Glomerular visceral epithelial cell (primary cell): Measurements from ENCODE around the gene C19orf38.
"Not testable (repeated sequence)": the region's sequence is repeated elsewhere in the genome, so short reads cannot be mapped to it uniquely, and the experiment has no call there.

ENCODE experiments used
- DNase-seq: peaks from one replicate; pipeline ENCODE4 v3.0.0-alpha.2; 2016; ENCODE audit errors: extremely low spot score

C19orf38 gene

DNA sequence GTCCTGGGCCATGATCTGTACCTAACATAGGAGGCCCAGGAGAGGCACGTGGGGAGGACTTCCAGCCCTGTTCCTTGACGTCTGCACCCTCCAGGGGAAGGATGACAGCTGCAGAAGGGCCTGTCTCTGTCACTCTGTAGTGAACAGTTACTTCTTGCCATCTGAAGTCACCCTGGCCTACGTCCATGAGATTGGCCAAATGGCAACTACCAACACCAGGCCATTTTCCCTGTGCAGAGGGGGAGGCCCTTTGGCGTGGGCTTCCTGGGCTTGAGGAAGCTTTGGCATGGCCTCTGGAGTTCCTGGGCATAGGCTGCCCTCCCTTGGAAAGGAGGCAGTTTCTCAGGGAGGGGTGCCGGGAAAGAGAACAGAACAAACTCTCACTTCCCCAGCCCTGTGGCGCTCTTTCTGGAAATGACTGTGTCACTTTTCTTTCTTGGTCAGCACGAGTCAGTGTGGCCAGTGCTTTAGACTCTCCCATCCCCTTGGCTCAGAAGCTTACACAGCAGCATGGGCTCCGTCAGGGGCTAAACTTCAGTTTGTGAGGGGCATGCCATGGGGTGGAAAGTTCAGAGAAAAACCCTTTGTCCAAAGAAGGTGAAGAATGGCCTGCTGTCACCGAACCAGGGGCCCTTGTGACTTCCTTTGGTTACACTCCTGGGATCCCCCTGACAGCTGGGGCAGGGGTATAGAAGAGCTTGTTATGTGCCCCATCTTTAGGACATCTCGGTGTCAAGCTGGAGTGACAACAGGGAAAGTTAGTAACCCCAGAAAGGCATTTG, 28.4 kb downstream of the C19orf38 start:
- DNase-seq: no peak

DNA sequence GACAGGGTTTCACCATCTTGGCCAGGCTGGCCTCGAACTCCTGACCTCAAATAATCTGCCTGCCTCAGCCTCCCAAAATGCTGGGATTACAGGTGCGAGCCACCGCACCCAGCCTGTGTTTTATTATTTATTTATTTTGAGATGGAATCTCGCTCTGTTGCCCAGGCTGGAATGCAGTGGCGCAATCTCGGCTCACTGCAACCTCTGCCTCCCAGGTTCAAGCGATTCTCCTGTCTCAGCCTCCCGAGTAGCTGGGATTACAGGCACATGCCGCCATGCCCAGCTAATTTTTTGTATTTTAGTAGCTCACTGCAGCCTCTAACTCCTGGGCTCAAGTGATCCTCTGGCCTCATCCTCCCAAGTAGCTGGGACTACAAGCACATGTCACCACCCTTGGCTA, 29.4 kb downstream of the C19orf38 start:
- not testable (repeated sequence) for DNase-seq

DNA sequence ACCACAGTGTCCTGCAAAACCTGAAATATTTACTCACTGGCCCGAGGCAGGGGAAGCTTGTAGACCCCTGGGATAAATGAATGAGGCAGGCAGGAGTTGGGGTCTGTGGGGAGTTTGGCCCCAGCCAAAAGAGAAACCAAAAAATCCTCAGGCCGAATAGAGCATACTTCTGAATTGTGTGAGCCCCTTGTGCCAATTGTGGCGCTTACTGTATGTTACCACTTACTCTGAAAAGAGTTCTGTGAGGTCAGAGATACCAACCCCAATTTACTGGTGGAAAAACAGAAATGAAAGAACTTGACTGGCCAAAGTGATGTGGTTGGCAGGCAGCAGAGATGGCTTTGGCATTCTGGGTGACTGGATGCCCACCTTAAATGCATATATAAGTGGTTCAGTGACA, 30.0 kb downstream of the C19orf38 start:
- no peak for DNase-seq

DNA sequence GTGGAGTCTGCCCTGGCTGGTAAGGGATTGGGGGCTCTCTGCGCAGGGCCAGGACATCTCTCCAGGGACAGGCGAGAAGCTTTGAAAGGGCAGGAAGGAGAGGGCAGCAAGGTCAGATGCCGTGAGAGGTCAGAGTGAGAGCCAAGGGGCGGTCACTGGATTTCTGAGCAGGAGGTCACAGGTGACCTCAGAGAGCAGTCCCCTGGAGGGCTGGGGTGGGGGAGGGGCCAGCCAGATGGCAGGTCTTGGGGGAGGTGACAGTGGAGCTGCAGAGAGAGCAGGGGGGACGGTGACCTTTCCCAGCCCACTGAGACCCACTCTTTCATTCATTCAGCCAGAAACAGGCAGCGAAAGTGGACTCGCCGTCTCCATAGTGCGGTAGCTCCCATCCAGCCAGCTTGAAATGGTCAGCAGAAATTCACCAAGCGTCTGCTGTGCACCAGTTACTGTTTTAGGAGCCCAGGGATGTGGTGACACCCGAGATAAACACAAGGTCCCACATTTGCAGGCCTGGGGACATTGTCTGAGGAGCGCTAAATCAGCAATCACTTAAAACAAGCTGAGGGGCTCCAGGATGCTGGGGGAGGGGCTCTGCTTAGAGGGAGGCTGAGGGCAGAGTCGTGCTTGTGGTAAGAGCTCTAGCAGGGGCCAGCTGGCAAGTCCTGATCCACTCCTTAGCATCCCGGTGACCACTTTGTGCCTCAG, 33.3 kb downstream of the C19orf38 start:
- DNase-seq: no peak

DNA sequence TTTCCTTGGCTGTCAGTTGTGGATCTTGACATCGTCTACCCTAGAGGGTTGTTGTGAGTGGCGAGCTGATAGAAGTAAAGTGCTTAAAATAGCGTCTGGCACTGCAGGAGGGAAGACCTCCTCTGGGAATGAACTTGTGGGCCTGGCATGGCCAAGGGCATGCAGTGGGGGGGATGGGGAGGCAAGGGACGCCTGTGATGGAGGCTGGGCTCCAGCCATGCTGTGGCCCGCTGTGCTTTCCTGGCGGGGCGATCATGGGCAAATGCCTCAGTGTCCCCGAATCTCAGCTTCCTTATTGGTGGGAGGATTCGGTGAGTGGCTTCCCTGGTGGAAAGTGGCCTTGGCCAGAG, 33.9 kb downstream of the C19orf38 start:
- no peak for DNase-seq

DNA sequence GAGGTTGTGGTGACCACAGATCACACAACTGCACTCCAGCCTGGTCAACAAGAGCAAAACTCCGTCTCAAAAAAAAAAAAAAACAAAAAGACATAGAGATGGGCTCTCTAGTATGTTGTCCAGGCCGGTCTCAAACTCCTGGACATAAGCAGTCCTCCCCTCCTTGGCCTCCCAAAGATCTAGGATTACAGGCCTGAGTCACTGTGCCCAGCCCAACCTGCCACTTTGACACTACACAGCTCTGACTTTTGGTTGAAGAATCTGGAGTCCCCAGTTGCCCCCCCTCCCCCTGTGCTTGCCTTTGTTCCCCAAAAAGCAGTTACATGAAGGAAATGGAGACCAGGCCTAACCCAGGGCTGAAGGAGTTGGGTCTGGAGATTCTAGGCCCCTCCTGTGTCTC, 36.1 kb downstream of the C19orf38 start:
- no peak for DNase-seq

DNA sequence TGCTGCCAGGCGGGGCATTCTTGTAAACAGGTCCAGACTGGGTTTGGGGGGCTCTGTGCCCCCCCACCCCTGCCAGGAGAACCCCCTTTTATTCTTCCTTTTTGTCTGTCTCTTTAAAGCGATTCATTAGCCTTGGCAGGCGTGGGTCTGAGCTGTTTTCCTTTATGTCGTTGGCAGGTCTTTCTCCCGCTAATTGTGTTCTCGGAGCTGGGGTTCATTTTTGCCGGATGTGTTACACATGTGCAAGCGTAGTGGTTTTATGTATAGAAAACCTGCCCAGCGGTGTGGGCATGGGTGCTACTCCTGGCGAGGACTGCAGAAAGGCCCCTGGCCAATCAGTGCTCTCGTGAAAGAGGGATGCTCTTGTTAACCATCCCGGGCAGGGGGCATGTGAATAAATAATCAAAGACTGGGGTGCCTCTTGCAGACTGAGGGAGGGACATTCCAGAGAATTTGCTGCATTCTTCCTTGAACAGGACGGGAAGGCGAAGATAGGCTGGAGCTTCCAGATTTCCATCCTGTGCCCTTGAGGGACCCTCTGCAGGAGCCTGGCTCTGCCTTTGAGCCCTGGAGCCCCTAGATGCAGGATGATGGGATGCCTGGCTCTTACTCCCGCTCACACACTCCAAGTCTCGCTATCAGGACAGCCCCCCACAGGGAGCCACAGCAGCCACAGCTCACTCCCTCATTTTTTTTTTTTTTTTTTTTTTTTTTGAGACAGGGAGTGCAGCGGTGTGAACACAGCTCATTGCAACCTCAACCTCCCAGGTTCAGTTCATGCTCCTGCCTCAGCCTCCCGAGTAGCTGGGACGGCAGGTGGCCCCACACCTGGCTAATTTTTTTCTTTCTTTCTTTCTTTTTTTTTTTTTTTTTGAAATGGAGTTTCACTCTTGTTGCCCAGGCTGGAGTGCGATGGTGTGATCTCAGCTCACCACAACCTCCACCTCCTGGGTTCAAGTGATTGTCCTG, 37.3 kb downstream of the C19orf38 start:
- DNase-seq: no peak

DNA sequence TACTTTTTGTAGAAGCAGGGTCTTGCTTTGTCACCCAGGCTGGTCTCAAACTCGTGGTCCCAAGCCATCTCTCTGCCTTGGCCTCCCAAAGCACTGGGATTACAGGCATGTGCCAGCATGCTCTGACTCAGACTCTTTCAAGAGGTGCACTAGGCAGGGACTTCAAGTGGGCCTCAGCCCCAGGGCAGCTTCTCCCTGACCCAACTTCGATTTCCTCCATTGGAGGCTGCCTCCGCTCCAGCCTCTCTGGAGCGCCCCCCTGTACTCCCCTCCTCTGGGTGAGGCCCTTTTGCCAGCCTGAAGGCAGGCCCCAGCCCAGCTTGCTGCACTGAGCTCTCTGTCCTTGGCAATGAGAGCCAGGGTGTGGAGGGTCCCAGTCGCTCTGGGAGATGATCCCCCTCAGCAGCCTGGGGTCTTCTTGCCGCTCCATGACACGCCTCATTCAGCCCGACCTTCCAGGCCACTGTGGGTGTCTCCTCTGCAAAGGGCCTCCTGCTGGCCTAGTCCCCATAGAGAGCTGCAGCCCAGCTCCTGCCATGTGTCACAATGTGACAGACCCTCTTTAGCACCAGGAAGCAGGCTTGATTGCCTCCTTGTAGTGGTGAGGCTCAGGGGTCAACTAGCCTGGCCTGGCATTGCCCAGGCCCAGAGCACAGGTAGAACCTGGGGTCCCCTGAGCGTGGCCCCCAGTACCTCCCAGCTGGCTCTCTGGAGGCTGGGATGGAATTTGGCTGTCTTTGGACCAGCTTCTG, 39.6 kb downstream of the C19orf38 start:
- DNase-seq: no peak

DNA sequence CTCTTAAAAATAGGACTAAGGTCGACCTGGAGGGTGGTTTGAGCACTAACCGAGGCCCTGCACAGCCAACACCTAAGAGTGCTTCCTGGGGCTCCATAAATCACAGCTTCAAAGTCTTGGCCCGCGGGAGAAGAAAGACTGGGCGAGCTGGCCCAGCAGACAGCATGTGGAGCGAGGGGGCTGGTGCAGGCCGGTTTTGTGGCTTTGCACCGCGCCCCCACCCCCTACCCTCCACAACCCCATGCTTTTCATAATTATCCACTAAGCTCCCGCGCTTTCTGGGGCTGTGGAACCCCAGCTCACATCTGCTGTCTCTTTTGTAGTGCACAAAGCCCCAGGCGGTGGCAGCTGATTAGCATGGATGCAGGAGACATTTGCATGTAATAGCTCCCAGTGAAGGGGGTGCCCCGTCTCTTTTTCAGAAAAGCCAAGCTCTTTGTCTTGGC, 40.2 kb downstream of the C19orf38 start:
- DNase-seq: no peak

DNA sequence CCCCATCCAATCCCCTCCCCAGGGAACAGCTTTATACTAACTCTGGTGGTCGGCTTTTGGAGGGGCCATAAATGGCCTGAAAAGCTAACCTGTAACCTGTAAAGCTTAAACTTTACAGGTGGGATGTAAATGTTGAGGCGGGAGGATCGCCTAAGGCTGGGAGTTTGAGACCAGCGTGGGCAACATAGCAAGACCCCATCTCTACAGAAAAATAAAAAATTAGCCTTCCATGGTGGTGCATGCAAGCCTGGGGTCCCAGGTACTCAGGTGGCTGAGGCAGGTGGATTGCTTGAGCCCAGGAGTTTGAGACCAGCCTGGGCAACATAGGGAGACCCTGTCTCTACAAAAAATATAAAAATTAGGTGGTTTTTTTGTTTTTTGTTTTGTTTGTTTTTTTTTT, 41.7 kb downstream of the C19orf38 start:
- no peak for DNase-seq

DNA sequence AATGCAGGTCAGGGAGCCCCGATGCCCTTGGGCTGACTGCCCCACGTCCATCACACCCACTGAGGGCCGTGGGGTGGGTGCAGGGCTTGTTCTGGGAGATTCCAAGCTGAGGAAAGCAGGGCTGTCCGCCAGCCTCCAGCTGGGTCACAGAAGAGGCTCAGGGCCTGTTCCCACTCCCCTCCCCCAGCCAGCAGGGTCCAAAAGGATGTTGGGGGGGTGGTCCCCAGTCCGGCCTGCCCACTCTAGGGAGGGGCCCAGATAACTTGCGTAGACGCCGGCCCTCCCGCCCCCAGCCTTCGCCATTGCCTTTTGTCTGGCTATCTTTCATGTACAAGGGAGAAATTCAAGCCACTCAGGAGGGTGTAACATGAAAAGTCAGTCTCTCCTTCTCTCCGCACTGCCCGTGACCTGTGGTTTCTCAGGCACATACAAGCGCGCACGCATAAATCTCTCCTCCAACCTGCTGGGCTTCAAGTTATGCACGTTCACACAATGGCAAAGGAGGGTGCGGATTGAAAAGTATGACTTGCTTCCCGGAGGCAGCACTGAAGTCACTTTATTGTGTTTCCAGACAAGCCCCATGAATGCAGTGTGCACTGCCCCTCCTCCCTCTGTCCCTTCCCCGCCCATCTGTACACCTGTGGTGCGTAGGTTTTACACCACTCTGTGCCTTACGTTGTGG, 43.3 kb downstream of the C19orf38 start:
- DNase-seq: no peak

DNA sequence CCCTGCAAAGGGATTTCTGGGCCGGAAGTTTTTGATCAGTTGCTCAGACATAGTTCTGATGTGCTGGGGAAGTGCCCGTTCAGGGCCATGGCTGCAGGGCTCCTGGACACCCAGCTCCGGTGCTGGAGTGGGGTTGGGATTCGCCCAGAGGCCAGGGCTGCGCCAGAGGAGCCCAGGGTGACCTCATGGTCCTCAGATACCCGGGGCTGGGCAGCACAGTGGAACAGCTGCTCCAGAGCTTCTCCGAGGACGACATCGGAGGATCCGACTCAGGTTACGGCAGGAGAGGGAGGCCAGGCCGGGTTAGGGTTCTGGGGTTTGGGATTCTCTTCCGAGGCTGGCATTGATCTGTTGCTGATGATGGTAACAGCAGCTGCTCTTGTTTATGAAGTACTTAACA, 44.0 kb downstream of the C19orf38 start:
- DNase-seq: no peak

DNA sequence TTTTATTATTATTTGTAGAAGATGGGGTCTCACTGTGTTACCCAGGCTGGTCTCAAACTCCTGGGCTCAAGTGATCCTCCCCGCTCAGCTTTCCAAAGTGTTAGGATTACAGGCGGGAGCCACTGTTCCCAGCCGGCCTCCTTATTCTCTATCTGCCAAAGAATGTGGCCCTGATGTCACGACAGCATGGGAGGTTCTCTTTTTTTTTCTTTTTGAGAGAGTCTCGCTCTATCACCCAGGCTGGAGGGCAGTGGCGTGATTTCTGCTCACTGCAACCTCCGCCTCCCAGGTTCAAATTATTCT, 46.6 kb downstream of the C19orf38 start:
- no peak for DNase-seq

DNA sequence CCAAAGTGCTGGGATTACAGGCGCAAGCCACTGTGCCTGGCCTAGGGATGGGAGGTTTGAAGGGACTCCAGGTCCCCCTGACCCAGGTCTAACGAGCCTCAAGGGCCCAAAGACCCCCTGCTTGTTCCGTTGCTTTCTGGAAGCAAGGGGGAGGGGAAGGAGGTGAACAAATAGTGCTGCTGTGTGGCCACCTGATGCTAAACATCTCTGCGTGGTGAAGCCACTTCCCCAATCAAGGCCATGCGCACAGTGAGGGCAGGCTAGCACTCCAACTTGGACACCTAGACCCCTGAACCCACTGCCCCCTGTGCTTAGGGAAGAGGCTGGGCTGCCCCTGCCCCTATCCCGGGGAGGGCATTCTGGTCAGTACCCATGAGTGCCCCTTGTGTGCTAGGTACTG, 47.1 kb downstream of the C19orf38 start:
- DNase-seq: no peak

DNA sequence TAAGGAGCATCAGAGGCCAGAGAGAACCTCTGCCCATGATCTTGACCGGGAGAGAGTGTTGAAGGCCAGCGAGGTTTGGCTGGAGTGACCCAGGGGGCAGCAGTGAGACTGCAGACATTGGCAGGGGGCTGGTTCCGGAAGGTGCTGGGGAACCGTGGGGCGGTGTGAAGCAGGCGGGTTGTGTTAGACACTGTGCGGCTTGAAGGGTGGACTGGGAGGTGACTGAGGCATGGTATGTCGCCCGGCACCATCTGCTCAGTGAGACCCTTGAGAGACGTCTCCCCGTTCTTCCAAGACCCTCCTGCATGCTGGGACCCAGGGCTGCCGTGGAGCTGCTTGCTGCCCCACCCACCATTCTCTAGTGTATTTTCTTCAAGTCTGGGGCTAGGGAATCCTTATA, 47.7 kb downstream of the C19orf38 start:
- no peak for DNase-seq

DNA sequence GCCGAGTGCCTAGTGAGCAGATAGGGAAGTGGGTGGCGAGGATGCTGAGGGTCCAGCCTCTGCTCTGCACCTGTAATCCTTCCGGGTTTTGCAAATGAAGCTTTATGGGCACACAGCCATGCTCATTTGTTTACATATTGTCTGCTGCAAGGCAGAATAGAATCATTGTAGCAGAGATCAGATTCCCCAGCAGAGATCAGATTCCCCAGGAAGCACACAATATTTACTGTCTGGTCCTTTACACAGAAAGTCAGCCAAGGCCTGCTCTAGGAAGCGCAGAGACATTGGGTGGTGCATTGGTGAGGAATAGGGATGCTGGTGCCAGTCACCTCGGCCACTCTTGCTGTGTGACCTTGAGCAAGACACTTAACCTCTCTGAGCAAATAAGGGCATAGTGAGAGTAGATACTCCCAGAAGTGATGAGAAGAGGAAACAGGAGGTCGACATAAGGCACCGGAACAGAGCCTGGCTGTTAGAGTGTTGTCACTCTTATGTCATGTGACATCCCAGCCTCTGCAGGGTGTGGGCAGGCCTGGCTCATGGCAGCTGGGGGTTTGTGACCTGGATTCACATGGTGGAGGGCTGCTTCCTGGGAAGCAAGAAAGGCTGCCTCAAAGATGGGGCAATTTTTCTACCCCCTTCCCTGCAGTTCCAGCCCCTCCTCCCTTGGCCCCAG, 48.8 kb downstream of the C19orf38 start:
- DNase-seq: no peak

DNA sequence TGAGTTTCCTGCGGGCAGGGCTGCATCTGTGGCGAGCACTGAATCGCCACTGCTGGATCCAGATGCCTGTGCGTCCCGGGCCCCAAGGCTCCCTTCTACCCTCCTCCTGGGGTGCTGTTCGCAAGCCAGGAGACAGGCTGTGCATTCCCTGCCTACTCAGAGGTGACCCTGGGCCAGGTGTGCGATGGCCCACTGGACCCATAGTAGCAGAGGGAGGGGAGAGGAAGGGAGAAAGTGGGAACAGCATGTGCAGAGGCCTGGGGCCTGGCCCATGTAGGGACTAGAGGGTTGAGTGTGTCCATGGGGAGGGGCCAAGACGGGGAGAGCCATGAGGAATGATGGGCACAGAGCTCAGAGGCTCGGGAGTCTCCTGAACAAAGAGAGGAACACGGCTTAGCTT, 50.4 kb downstream of the C19orf38 start:
- DNase-seq: no peak

DNA sequence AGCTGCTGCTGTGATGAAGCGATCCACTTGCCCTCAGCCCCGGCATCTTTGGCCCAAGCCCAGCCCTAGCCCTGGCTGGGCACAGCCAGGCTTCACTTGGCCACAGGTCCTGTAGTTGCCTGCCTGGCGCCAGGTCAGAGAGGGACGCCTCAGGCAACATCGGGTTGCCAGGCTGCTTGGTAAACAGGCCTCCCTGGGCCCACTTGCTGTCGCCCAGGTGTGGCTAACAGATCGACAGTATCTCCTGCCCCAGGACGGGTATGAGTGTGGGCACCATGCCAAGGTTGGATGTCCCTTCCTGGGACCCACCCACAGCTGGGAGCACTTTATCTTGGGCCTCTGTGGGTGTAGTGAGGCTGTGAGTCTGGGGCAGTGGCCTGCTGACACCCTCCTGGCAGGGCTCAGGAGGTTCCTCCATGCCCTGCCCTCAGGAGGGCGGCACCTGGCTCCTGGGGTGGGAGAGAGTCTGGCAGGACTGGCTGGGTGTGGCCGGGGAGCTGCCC, 51.0 kb downstream of the C19orf38 start:
- no peak for DNase-seq

DNA sequence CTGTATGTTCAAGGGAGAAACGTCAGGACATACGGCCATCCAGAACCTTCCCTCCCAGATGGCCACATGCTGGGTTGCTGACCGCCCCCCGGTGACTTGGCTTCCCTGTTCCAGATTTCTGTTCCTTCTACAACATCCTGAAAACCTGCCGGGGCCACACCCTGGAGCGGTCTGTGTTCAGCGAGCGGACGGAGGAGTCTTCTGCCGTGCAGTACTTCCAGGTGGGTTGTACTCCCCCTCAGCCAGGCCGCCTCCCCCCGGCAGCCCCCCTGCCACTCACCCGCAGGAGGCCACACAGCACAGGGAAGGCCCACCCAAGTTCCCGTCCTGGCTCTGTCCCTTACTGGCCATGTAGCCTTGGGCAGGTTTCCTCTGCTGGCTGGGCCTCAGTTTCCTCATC, 59.7 kb downstream of the C19orf38 start:
- no peak for DNase-seq

DNA sequence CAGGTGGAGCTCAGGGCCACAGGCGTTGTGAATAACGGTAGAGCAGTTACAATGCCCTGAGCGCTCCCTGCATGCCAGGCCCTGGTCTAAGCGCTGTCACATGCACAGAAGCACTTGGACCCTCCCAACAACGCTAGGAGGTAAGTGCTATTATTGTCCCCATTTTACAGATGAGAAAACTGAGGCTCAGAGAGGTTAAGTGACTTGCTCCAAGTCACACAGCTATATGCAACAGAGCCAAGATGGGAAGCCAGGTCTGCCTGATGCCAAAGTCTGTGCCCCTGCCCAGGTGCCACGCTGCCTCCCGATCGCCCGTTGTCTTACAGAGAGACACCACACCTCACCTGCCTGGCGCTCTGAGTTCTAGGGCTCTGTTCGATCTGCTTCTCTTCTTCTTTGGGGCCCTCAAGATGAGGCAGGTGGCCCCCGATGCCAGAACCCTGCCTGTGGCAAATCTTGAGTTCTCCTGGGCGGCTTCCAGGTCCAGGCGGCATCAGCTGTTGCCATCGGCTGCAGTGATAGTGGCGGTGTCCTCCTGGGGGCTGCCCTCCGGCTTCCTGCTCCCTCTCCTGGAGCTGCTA, 60.3 kb downstream of the C19orf38 start:
- no peak for DNase-seq
